GM12875 (cell line): ENCODE measurements around the gene PLA1A.

Experiments
- H3K4me3 ChIP-seq: one replicate; pipeline ENCODE4 v1.5.1; 2011; ENCODE audit warnings: low read depth, low read length, control low read depth
- CTCF ChIP-seq: IDR thresholded peaks from 2 replicates; pipeline ENCODE4 v1.5.1; 2011; ENCODE audit warnings: low read depth, mild to moderate bottlenecking, control low read depth, inconsistent platforms, low read length, moderate library complexity, borderline replicate concordance; ENCODE audit not compliant: insufficient read depth

The PLA1A gene

DNA sequence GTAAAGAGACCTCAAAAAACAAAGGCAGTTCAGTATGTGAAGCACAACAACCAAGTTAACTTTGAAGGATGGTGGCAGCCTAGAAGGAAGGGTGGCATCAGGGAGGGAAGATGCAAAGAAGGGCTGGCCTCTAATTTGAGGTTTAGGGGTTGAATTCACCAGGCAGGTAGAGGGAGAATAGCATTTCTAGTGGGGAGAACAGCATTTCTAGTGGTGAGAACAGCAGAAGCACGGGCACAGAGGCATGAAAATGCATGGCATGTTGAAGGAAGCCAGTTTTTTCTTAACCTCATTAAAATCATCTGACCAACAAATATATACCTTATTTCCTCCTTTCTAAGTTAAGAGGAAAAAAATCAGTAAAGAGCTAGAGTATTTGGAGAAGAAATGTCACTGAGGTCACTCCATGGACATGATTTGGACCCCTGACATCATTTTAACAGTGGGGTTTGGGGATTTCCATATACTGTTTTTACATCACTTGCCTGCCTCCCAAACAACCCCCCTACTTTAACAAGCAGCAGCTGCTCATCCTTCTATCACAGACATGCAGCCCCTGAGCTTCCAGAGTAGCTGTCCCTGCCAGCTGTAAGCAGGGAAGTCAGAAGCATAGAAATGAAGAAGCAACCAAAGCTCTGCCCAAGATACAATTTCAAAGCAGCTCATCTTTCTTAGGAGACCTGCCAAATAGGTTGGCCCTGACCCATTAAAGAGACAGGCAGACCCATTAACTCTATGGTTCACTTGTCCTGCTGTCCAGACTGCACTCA is 65.1 kb downstream of the PLA1A start:
- TF ChIP-seq CTCF: peak; percentile 35; the same call in 1 of the 2 replicates
- H3K4me3 ChIP-seq: no peak overlapping the region

DNA sequence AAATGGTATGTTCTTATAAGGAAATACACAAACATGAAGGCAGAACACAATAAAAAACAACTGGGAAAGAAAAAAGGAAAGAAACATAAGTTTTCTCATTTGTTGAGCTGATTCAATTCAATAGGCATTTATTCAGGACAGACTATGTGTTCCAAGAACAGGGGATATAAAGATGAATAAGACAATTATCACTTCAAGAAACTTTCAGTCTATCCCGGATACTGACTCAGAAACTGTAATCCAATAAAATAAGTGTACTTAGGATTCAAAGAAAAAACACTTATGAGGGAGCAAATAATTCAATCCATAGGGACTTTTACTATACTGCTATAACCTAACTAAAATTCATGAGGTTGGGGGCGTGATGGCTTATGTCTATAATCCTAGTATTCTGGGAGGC is 66.2 kb downstream of the PLA1A start:
- TF ChIP-seq CTCF: no peak
- H3K4me3 ChIP-seq: no peak overlapping the region

- no peak for TF ChIP-seq CTCF
- H3K4me3 ChIP-seq: no peak overlapping the region
These were observed 66.7 kb downstream of the PLA1A start for GRCh38 chr3:119664370-119664769.

DNA sequence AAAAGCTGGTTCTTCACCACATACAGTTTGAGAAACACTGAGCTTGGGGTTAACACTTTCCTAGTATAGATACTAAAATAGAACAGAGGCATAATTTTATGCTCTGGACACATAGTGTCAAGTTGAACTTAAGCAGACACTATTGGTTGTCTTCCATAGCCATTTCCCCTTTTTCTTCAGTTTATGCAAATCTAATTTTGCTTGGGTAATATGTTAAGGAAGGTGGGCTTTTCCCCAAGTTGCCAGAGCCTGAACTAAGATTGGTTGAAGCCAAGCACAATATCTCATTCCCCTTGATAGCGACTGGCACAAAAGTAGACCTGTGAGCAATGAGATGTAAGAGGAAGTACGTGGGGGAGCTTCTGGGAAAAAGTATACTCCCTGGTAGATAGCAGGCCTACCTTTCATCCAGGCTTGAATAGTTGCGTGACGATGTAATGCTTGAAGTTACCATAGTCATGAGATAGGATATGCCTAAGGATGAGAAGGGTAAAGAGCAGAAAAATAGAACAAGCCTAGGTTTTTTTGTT is 67.2 kb downstream of the PLA1A start:
- no peak for TF ChIP-seq CTCF
- H3K4me3 ChIP-seq: no peak overlapping the region

GRCh38 chr3:119665954-119666559 is 68.4 kb downstream of the PLA1A start:
- no peak for TF ChIP-seq CTCF
- H3K4me3 ChIP-seq: no peak overlapping the region

DNA sequence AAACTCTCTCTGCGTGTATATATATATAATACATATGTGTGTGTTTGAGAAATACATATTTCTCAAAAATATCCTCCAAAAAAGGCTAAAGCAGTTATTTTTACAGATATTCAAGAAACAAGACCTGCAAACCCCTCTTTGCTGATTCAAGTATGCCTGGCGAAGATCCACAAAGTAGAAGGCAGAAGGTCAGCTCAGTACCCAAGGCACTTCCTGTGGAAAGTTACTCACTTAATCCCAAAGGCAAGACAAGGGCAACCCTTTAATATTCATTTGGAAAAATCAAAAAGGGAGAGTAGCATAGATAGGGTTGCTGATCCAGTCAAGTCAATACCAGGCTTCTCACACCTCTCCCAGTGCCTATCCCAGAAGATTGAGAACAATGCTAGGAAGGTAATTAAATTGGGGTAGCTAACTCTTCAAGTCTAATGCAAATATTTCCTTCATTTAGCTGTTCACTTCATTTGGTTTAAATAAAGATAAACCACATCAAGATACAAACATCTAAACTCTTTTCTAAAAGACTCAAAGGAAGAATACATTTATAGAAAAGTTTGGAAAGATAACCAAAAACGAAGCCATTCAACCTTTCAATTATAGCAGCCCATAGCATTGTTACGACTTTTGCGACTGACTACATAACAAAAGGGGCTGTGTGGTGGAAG is 72.4 kb downstream of the PLA1A start:
- no peak for TF ChIP-seq CTCF

More for the DNA sequence above, 72.4 kb downstream of the PLA1A start:
- no peak overlapping the region for H3K4me3 ChIP-seq
